CD14-positive monocyte (primary cell): ENCODE results near the gene PIK3R2. TPM values are rescaled to one million over a fixed set of nuclear protein-coding genes. Genes with fewer than 3 reads are reported as not detected.

Experiments used
- DNase-seq, 3 donors: peaks; one replicate each; pipeline ENCODE4 v3.0.0-alpha.2; 2011 to 2022
- H2AFZ ChIP-seq: 2 replicates; pipeline ENCODE4 v1.6.0; 2012; ENCODE audit warnings: mild to moderate bottlenecking, low read depth, low read length, inconsistent platforms; ENCODE audit not compliant: insufficient read depth, poor library complexity, severe bottlenecking
- H3K27ac ChIP-seq, 2 donors: 1 replicate in 1 of 2; 2 replicates in 1 of 2; pipeline ENCODE4 v1.5.1; 2012 to 2013; ENCODE audit warnings: low read length in 2 of 2, control low read depth in 1 of 2, inconsistent platforms in 1 of 2, low read depth in 1 of 2, mild to moderate bottlenecking in 1 of 2
- H3K27me3 ChIP-seq, 2 donors: one replicate each; pipeline versions ENCODE4 v1.6.0 to v1.6.1; 2011 to 2013; ENCODE audit warnings: low read length in 2 of 2; ENCODE audit not compliant: control insufficient read depth in 2 of 2, insufficient read depth in 2 of 2
- H3K36me3 ChIP-seq, 2 donors: replicated peaks in 1 of 2; 1 replicate in 1 of 2; 2 replicates in 1 of 2; pipeline versions ENCODE4 v1.5.1 to v1.6.1; 2012 to 2013; ENCODE audit warnings: low read length in 2 of 2, control low read depth in 1 of 2, inconsistent platforms in 1 of 2, mild to moderate bottlenecking in 1 of 2; ENCODE audit not compliant: insufficient read depth in 2 of 2, control insufficient read depth in 1 of 2
- H3K4me1 ChIP-seq, 2 donors: 1 replicate in 1 of 2; 2 replicates in 1 of 2; pipeline versions ENCODE4 v1.5.1 to v1.6.1; 2012 to 2013; ENCODE audit warnings: low read length in 2 of 2, control low read depth in 1 of 2, inconsistent platforms in 1 of 2, mild to moderate bottlenecking in 1 of 2, moderate library complexity in 1 of 2; ENCODE audit not compliant: insufficient read depth in 2 of 2, control insufficient read depth in 1 of 2
- H3K4me2 ChIP-seq: replicated peaks from 2 replicates; pipeline ENCODE3; 2012; ENCODE audit warnings: low read length, moderate library complexity, mild to moderate bottlenecking; ENCODE audit not compliant: poor library complexity, severe bottlenecking; ENCODE audit errors: extremely low read depth
- H3K4me3 ChIP-seq, 3 experiments: fragments of 200-600 bp in 1 of 3; sonication (generic) in 1 of 3; replicated peaks in 1 of 3; 1 replicate in 2 of 3; 2 replicates in 1 of 3; pipeline ENCODE4 v1.5.1; 2011 to 2013; ENCODE audit warnings: low read length in 3 of 3, mild to moderate bottlenecking in 3 of 3, control low read depth in 2 of 3, low read depth in 2 of 3, inconsistent platforms in 1 of 3, moderate library complexity in 1 of 3
- H3K79me2 ChIP-seq: 2 replicates; pipeline ENCODE4 v1.6.0; 2012; ENCODE audit warnings: mild to moderate bottlenecking, control low read depth, inconsistent platforms, low read length, moderate library complexity; ENCODE audit not compliant: insufficient read depth
- H3K9ac ChIP-seq: 2 replicates; pipeline ENCODE4 v1.6.0; 2017; ENCODE audit warnings: low read length, mild to moderate bottlenecking; ENCODE audit not compliant: insufficient read depth, poor library complexity, severe bottlenecking
- H3K9me3 ChIP-seq, 2 donors: replicated peaks in 1 of 2; 1 replicate in 1 of 2; 2 replicates in 1 of 2; pipeline versions ENCODE4 v1.5.1 to v1.6.1; 2012 to 2013; ENCODE audit warnings: low read length in 2 of 2, control low read depth in 1 of 2; ENCODE audit not compliant: control insufficient read depth in 1 of 2, insufficient read depth in 1 of 2
- H4K20me1 ChIP-seq: 2 replicates; pipeline ENCODE4 v1.6.0; 2012; ENCODE audit warnings: mild to moderate bottlenecking, low read length, control low read depth, moderate library complexity; ENCODE audit not compliant: insufficient read depth
- H3K27ac Mint-ChIP-seq, 7 donors: one replicate each; pipeline ENCODE4 v1.8.0; 2020; ENCODE audit warnings: mild to moderate bottlenecking in 7 of 7, mixed read lengths in 7 of 7, moderate library complexity in 6 of 7, inconsistent platforms in 2 of 7
- H3K27me3 Mint-ChIP-seq, 3 donors: one replicate each; pipeline ENCODE4 v1.8.0; 2021 to 2022; ENCODE audit warnings: low read depth in 3 of 3, mild to moderate bottlenecking in 3 of 3, mixed read lengths in 3 of 3, moderate library complexity in 3 of 3, inconsistent platforms in 1 of 3
- H3K36me3 Mint-ChIP-seq, 2 donors: one replicate each; pipeline ENCODE4 v1.8.0; 2020; ENCODE audit warnings: mixed read lengths in 2 of 2, inconsistent platforms in 1 of 2, mild to moderate bottlenecking in 1 of 2
- H3K4me1 Mint-ChIP-seq: one replicate; pipeline ENCODE4 v1.8.0; 2020; ENCODE audit warnings: mild to moderate bottlenecking, mixed read lengths
- H3K4me3 Mint-ChIP-seq, 2 donors: one replicate each; pipeline ENCODE4 v1.8.0; 2020; ENCODE audit warnings: mild to moderate bottlenecking in 2 of 2, mixed read lengths in 2 of 2, moderate library complexity in 1 of 2
- H3K9me3 Mint-ChIP-seq, 7 donors: one replicate each; pipeline ENCODE4 v1.8.0; 2020 to 2022; ENCODE audit warnings: mixed read lengths in 7 of 7, mild to moderate bottlenecking in 6 of 7, moderate library complexity in 6 of 7, inconsistent platforms in 2 of 7
- WGBS: methylation state at CpG from one replicate; pipeline ENCODE4 v1.1.5; 2013; ENCODE audit warnings: missing lambda C conversion rate; ENCODE audit not compliant: insufficient coverage; 5-methylcytosine and 5-hydroxymethylcytosine counted together
- intact Hi-C, 2 donors: fragments of 100-400 bp; cut with micrococcal nuclease; formaldehyde crosslinking; loops; one replicate each; pipeline versions ENCODE4 v1.15.0 to v1.15.1; 2023
- polyA plus RNA-seq, 3 donors: library from polyadenylated mRNA; depleted of rRNA in 1 of 3; unstranded in 2 of 3; stranded (reverse) in 1 of 3; fragments of 300-500 nt in 2 of 3; fragments of >200 nt in 1 of 3; fragmentation: Illumina TruSeq in 2 of 3; gene quantifications; 1 replicate in 2 of 3; 2 replicates in 1 of 3; pipeline ENCODE4 v1.2.3, GENCODE V29; 2012 to 2021
- TF ChIP-seq, protein P1 (sequence below): fragments of 200-600 bp; IDR thresholded peaks from one replicate; pipeline ENCODE4 v1.8.0; 2022; ENCODE audit warnings: antibody characterized with exemption, mild to moderate bottlenecking

Gene PIK3R2
- polyA plus RNA-seq, 3 donors = 0.99 to 7.7 (median 2.0) TPM

DNA sequence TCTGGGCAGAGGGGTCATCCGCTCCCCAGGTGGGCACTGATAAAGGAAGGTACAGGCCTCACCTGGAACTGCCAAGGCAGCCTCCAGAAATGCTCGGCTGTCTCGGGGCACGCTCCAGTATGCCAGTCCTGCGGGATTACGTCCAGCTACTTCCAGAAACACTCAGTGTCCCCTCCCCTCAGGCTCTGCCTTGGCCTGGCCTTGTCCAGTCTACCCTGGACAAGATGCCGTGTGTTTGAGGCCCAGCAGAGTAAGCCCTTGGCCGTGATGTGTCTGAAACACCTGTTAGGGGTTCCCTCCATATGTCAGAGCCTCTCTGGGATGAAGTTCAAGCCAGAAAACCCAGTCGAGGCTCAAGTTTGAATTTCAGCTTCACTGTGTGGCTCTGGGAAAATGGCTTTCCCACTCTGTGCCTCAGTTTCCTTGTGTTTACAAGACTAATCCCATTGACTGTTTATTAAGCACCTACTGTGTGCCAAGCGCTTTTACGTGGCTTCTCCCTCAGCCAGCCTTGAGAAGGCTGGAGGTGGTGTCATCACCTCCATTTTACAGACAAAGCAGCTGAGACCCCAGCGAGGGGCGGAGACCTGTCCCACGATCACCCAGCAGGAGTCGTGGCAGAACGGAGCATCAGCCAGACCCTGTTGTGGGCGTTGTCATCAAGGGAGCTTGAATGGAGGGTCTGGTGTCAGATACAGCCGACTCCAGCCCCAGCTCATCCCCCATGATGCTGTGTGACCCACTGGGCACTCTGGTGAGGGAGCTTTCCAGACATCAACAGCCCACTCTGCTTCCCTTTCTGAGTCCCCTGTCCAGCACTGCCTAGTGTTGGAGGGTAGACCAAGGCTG is 2.0 kb upstream of the PIK3R2 start:
- peaks cover 33 to 53% of the 10 kb centered on the region in 2 donors for H3K36me3 Mint-ChIP-seq
- intact Hi-C loops = loop anchor here (5.0 to 10.0 kb wide), 4 partner anchors 34 to 144 kb away; partner anchors contain the start of genes ARRDC2 (in 1 of the 2), MPV17L2 (in 1 of the 2) and RAB3A (in 1 of the 2)
- Histone ChIP-seq H3K27me3 (no peaks in the 10 kb centered on the region), H3K4me3 (peak overlapping the region in 1 of 3 experiments; percentile 92), H3K9ac (peak overlapping the region; percentile 95), H4K20me1 (peaks cover 41% of the 10 kb centered on the region), H3K27ac (peak overlapping the region; percentile 3 to 94), H3K79me2 (peaks cover 13% of the 10 kb centered on the region), H3K4me2 (peak overlapping the region; percentile 98), H3K4me1 (peaks cover 22 to 32% of the 10 kb centered on the region in 2 donors), H2AFZ (no peak overlapping the region), H3K36me3 (peaks cover 38 to 50% of the 10 kb centered on the region in 2 donors), H3K9me3 (no peaks in the 10 kb centered on the region)
- H3K27me3 Mint-ChIP-seq = peaks cover 0 to 2% (median 1%) of the 10 kb centered on the region in 3 donors
- H3K27ac Mint-ChIP-seq = peak overlapping the region in 4 of 7 donors; percentile 54 to 98 (median 96)
- H3K9me3 Mint-ChIP-seq = peaks cover 0 to 3% (median 0%) of the 10 kb centered on the region in 7 donors
- H3K4me3 Mint-ChIP-seq = peak overlapping the region; percentile 87 to 93
- peaks cover 23% of the 10 kb centered on the region for H3K4me1 Mint-ChIP-seq
- WGBS = 93% methylated on average over 16 of the region's 18 CpGs
- TF ChIP-seq, protein P1, sequence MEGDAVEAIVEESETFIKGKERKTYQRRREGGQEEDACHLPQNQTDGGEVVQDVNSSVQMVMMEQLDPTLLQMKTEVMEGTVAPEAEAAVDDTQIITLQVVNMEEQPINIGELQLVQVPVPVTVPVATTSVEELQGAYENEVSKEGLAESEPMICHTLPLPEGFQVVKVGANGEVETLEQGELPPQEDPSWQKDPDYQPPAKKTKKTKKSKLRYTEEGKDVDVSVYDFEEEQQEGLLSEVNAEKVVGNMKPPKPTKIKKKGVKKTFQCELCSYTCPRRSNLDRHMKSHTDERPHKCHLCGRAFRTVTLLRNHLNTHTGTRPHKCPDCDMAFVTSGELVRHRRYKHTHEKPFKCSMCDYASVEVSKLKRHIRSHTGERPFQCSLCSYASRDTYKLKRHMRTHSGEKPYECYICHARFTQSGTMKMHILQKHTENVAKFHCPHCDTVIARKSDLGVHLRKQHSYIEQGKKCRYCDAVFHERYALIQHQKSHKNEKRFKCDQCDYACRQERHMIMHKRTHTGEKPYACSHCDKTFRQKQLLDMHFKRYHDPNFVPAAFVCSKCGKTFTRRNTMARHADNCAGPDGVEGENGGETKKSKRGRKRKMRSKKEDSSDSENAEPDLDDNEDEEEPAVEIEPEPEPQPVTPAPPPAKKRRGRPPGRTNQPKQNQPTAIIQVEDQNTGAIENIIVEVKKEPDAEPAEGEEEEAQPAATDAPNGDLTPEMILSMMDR = no peak
- no peak for DNase-seq

GRCh38 chr19:18152442-18152816 is 534 bp upstream of the PIK3R2 start:
- Histone ChIP-seq H3K27me3 (no peaks in the 10 kb centered on the region), H2AFZ (peak overlapping the region; percentile 91), H3K27ac (peak overlapping the region; percentile 94 to 100), H3K9ac (peak overlapping the region; percentile 95), H3K4me1 (peaks cover 30 to 42% of the 10 kb centered on the region in 2 donors), H3K36me3 (peaks cover 31 to 42% of the 10 kb centered on the region in 2 donors), H3K4me2 (peak overlapping the region; percentile 98), H3K79me2 (peaks cover 13% of the 10 kb centered on the region), H3K9me3 (no peaks in the 10 kb centered on the region), H4K20me1 (peaks cover 37% of the 10 kb centered on the region), H3K4me3 (peak overlapping the region; percentile 65 to 92 (median 89))
- Mint-ChIP-seq H3K4me1 (peaks cover 36% of the 10 kb centered on the region), H3K4me3 (peak overlapping the region; percentile 87 to 93), H3K36me3 (peaks cover 25 to 44% of the 10 kb centered on the region in 2 donors), H3K9me3 (peaks cover 0 to 1% (median 0%) of the 10 kb centered on the region in 7 donors), H3K27ac (peak overlapping the region; percentile 95 to 99 (median 97)), H3K27me3 (peaks cover 0 to 2% (median 1%) of the 10 kb centered on the region in 3 donors)
- peak; percentile 99 to 100 (median 100) for DNase-seq
- intact Hi-C loops = loop anchor here (5.0 to 10.0 kb wide), 4 partner anchors 35 to 145 kb away; partner anchors contain the start of genes ARRDC2 (in 1 of the 2), MPV17L2 (in 1 of the 2) and RAB3A (in 1 of the 2)
- TF ChIP-seq, protein P1 = peak; percentile 93
- WGBS = 0% methylated on average over 22 of the region's 22 CpGs
